Panc1 (cell line): ENCODE data around the gene PRKAG2. TPM values are rescaled to one million over a fixed set of nuclear protein-coding genes. Genes with fewer than 3 reads are reported as not detected.

Source experiments
- ATAC-seq: fragments of 200-7000 bp; cut with Tn5 transposase; 2 replicates; pipeline ENCODE4 v1.9.1; 2020; ENCODE audit warnings: mild to moderate bottlenecking, moderate library complexity
- BruUV-seq: library from RNA; stranded (reverse); fragments of 400-500 nt; replicated peaks from 2 replicates; lab custom pipeline; 2021; lab: Mats Ljungman, UMichigan
- CTCF ChIA-PET: fragments of 300-600 bp; sonication (Branson Sonifier 250); formaldehyde crosslinking; loops from one replicate; lab custom pipeline; 2022; ENCODE audit warnings: antibody characterized with exemption; lab: Charles Lee
- POLR2A ChIA-PET: fragments of 300-600 bp; sonication (Branson Sonifier 250); formaldehyde crosslinking; loops from one replicate; lab custom pipeline; 2022; ENCODE audit warnings: antibody characterized with exemption; lab: Charles Lee
- DNase-seq: peaks from one replicate; pipeline ENCODE4 v3.0.0-alpha.2; 2010; ENCODE audit warnings: low read depth, low spot score
- H3K27ac ChIP-seq: 2 replicates; pipeline ENCODE4 v1.5.1; 2011; ENCODE audit warnings: mild to moderate bottlenecking, low read length, inconsistent platforms
- H3K27me3 ChIP-seq: fragments of 200-500 bp; sonication (Bioruptor generic); 2 replicates; pipeline ENCODE4 v1.6.0; 2014; ENCODE audit warnings: low read length, inconsistent platforms; ENCODE audit not compliant: control insufficient read depth, insufficient read depth
- H3K36me3 ChIP-seq: fragments of 200-500 bp; sonication (Bioruptor generic); 2 replicates; pipeline ENCODE4 v1.5.1; 2014; ENCODE audit warnings: inconsistent platforms, mild to moderate bottlenecking, low read length, moderate library complexity; ENCODE audit not compliant: control insufficient read depth, insufficient read depth
- H3K4me1 ChIP-seq: 2 replicates; pipeline ENCODE4 v1.5.1; 2011; ENCODE audit warnings: inconsistent platforms, mild to moderate bottlenecking, low read length, moderate library complexity; ENCODE audit not compliant: control insufficient read depth, insufficient read depth
- H3K4me3 ChIP-seq, 2 experiments: 2 replicates each; pipeline ENCODE4 v1.5.1; 2011 to 2012; ENCODE audit warnings: low read depth in 2 of 2, low read length in 2 of 2, mild to moderate bottlenecking in 2 of 2, inconsistent platforms in 1 of 2, moderate library complexity in 1 of 2
- H3K9me3 ChIP-seq: fragments of 200-500 bp; sonication (Bioruptor generic); 2 replicates; pipeline ENCODE4 v1.5.1; 2014; ENCODE audit warnings: low read depth, mild to moderate bottlenecking, inconsistent platforms, low read length, moderate library complexity; ENCODE audit not compliant: control insufficient read depth, insufficient read depth
- CTCF ChIP-seq: fragments of 450-650 bp; IDR thresholded peaks from 2 replicates; pipeline ENCODE4 v1.5.1; 2017; ENCODE audit warnings: mild to moderate bottlenecking
- POLR2AphosphoS5 ChIP-seq: IDR thresholded peaks from 2 replicates; pipeline ENCODE4 v1.6.1; 2012; ENCODE audit warnings: mild to moderate bottlenecking, low read depth, low read length, moderate library complexity
- REST ChIP-seq, 2 experiments: IDR thresholded peaks; 2 replicates each; pipeline ENCODE4 v1.6.1; 2011 to 2012; ENCODE audit warnings: low read depth in 2 of 2, control low read depth in 1 of 2, low read length in 1 of 2, mild to moderate bottlenecking in 1 of 2, moderate library complexity in 1 of 2; ENCODE audit not compliant: insufficient read depth in 1 of 2
- SIN3A ChIP-seq: IDR thresholded peaks from 2 replicates; pipeline ENCODE4 v1.6.1; 2012; ENCODE audit warnings: low read depth, mild to moderate bottlenecking, low read length, moderate library complexity, borderline replicate concordance; ENCODE audit not compliant: insufficient read depth
- TCF7L2 ChIP-seq: IDR thresholded peaks from 2 replicates; pipeline ENCODE4 v1.6.1; 2011; ENCODE audit warnings: mild to moderate bottlenecking, low read depth, low read length, inconsistent platforms
- in situ Hi-C: cut with HindIII; loops from 2 replicates; pipeline ENCODE4 v1.10.0; 2016; ENCODE audit warnings: low sequenced_read_pairs, low pct_unique_long_range_greater_than_20kb
- intact Hi-C: fragments of 100-400 bp; cut with micrococcal nuclease; formaldehyde crosslinking; loops from one replicate; pipeline ENCODE4 v1.10.0; 2022; ENCODE audit not compliant: unreplicated experiment
- total RNA-seq: library from RNA; stranded (reverse); gene quantifications from one replicate; pipeline ENCODE4 v1.2.1, GENCODE V29; 2021; ENCODE audit not compliant: unreplicated experiment

Gene PRKAG2
- total RNA-seq, 1 experiment from 2014 or later: 71.6 TPM

- Histone ChIP-seq H3K9me3 (no peaks in the 10 kb centered on the region), H3K36me3 (no peaks in the 10 kb centered on the region), H3K27ac (no peak overlapping the region), H3K27me3 (peaks cover 4% of the 10 kb centered on the region; the same call in 1 of the 2 replicates), H3K4me1 (no peaks in the 10 kb centered on the region), H3K4me3 (no peak overlapping the region)
- DNase-seq (no peak), ATAC-seq (no peak)
- POLR2A ChIA-PET: no interaction called here
- intact Hi-C loops (no loop called here), in situ Hi-C loops (no loop called here)
- TF ChIP-seq TCF7L2 (no peak), REST (IDR thresholded peaks at IDR 0.05; ENCODE audit: insufficient read depth in 1 of 2, low read depth in 2 of 2, low read length in 1 of 2) (no peak)
- BruUV-seq: no TSS peak
- CTCF ChIA-PET: no interaction called here
Observed at GRCh38 chr7:151830121-151830830, 46.6 kb downstream of the PRKAG2 start.

- DNase-seq: no peak
- no peak for ATAC-seq
- intact Hi-C loops (no loop called here), in situ Hi-C loops (no loop called here)
- H3K27me3 ChIP-seq: peaks cover 4% of the 10 kb centered on the region; the same call in 1 of the 2 replicates
- H3K27ac ChIP-seq: no peak overlapping the region
- no peak overlapping the region for H3K4me3 ChIP-seq
- H3K4me1 ChIP-seq: no peaks in the 10 kb centered on the region
- no peaks in the 10 kb centered on the region for H3K36me3 ChIP-seq
- CTCF ChIA-PET: no interaction called here
- TF ChIP-seq REST (IDR thresholded peaks at IDR 0.05; ENCODE audit: insufficient read depth in 1 of 2, low read depth in 2 of 2, low read length in 1 of 2) (no peak), SIN3A (no peak), CTCF (no peak), TCF7L2 (no peak), POLR2AphosphoS5 (no peak)
- H3K9me3 ChIP-seq: no peaks in the 10 kb centered on the region
- POLR2A ChIA-PET: no interaction called here
- BruUV-seq: no TSS peak
Observed at GRCh38 chr7:151829707-151830106, 47.2 kb downstream of the PRKAG2 start.
